CD4-positive, alpha-beta T cell treated with Interleukin-15 for 1 hour (primary cell): Measurements from ENCODE around the gene EGFL7.
A peak's percentile ranks its signal among the peaks of the same experiment; 100 is the strongest.

ENCODE experiments used
- DNase-seq: peaks from one replicate; pipeline ENCODE4 v3.0.0-alpha.2; 2020

EGFL7 gene

GRCh38 chr9:136625101-136626065 lies 37.3 kb upstream of the EGFL7 start:
- no peak for DNase-seq

- no peak for DNase-seq
These were observed 36.5 kb upstream of the EGFL7 start for GRCh38 chr9:136626066-136626725.

GRCh38 chr9:136626740-136627642 lies 35.7 kb upstream of the EGFL7 start:
- no peak for DNase-seq

GRCh38 chr9:136627703-136628102 lies 35.0 kb upstream of the EGFL7 start:
- DNase-seq = no peak

- DNase-seq = no peak
These were observed 34.4 kb upstream of the EGFL7 start for GRCh38 chr9:136628268-136628667.

GRCh38 chr9:136629001-136629878 lies 33.5 kb upstream of the EGFL7 start:
- DNase-seq = no peak

- DNase-seq = peak; percentile 66
These were observed 32.6 kb upstream of the EGFL7 start for GRCh38 chr9:136629879-136630661.

GRCh38 chr9:136630662-136630992 lies 32.1 kb upstream of the EGFL7 start:
- DNase-seq = no peak

GRCh38 chr9:136631038-136632000 lies 31.4 kb upstream of the EGFL7 start:
- peak; percentile 84 for DNase-seq

- peak; percentile 50 for DNase-seq
These were observed 30.6 kb upstream of the EGFL7 start for GRCh38 chr9:136632072-136632471.

- peak; percentile 35 for DNase-seq
These were observed 30.1 kb upstream of the EGFL7 start for GRCh38 chr9:136632491-136633106.

GRCh38 chr9:136634904-136635303 lies 27.8 kb upstream of the EGFL7 start:
- no peak for DNase-seq

- DNase-seq = no peak
These were observed 22.3 kb upstream of the EGFL7 start for GRCh38 chr9:136640171-136641111.

GRCh38 chr9:136642439-136642921 lies 20.2 kb upstream of the EGFL7 start:
- DNase-seq = no peak

- DNase-seq = peak; percentile 58
These were observed 18.9 kb upstream of the EGFL7 start for GRCh38 chr9:136643596-136644342.

- peak; percentile 85 for DNase-seq
These were observed 18.4 kb upstream of the EGFL7 start for GRCh38 chr9:136644343-136644592.

GRCh38 chr9:136644593-136645351 lies 17.9 kb upstream of the EGFL7 start:
- DNase-seq = peak; percentile 79
